ENCODE measurements around the gene AMFR.

GRCh38 chr16:56350491-56351405 lies 74.6 kb downstream of the AMFR start:
- no peak for TF ChIP-seq REST (IDR thresholded peaks at IDR 0.05; ENCODE audit: insufficient read depth in 1 of 2, low read depth in 2 of 2, low read length in 2 of 2)
- TF ChIP-seq TAF1 (IDR thresholded peaks at IDR 0.05; ENCODE audit: borderline replicate concordance, insufficient read depth, low read length) = no peak
